Measurements from ENCODE around the gene EIF4B.

EIF4B gene

GRCh38 chr12:53044896-53045695 lies 38.8 kb downstream of the EIF4B start:
- no peak for DNase-seq (ENCODE audit: low read depth, low spot score)

DNA sequence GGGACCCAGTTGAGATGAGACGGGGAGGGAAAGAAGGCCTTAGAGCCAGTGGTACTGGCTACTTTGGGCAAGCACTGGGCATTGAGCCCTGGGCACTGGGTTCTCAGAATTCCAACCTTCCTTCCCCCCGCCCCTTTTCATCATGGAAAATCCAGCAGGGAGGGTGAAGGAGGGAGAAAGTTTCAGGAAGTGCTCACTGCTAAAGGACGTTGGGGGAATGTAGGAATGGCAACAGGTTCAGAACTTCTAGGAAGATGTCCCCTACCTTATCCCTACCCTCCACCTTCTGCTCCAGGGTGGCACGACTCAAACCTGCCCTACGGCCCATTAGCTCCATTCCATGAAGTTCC lies 39.4 kb downstream of the EIF4B start:
- DNase-seq (ENCODE audit: low read depth, low spot score), result no peak

DNA sequence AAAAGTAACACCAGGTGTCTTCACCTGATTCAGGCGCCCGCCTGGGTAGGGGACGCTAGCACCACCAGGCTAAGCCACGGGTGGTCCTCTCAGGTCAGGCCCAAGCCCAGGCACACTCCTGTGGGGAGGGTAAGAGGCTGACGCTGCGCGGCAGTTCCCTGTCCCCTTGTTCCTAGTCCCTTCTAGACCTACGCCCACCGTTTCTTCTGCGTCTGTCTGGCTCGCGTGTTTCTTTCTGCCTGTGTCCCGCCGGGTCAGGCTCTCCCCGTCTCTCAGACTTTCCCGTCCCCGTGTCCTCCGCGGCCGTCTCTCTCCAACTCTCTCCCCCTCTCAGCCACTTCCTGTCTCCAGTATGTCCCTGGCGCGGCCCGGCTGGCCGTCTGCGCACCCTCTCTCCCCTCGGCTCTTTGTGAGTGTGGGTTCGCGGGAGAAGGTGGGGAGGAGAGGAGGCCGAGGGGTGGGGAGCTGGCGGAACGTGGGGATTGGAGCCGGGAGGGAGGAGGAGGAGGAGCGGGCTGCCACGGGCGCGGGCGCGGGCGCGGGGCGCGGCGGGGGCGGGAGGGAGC lies 40.5 kb downstream of the EIF4B start:
- DNase-seq (ENCODE audit: low read depth, low spot score), result no peak

- no peak for DNase-seq (ENCODE audit: low read depth, low spot score)
Measured at GRCh38 chr12:53047221-53048032, 41.2 kb downstream of the EIF4B start.

DNA sequence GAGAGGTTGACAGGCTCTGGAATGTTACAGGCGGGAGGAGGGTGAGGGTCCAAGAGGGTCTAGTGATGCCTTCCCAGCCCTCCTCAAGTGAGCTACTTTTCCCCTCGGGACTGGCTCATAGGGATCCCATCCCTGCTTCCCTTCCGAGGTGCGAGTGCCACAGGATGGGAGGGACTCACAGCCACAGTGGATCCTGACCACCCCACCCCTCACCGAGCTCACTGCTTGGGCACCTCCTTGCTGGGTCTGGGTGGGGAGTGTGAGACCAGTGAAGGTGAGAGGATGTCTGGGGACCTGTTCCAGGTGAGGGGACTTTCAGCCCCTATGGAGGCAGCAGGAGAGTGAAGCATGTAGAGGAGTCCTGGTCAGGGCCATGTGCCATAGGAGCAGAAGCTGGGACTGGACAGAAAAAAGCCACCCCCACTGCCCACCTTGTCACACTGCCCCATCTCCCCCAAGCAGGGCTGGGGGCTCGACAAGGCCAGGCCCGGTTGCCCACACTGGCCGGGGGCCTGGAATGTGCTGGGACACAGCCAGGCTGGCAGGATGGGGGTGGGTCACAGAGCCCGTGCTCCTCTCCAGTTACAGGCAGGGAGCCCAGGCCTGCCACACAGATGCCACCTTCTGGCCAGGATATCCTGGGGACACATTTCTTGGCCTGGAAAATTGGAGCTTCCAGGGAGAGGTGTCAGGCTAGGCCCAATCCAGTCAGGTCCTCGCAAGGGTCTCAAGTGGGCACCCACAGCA lies 42.0 kb downstream of the EIF4B start:
- no peak for DNase-seq (ENCODE audit: low read depth, low spot score)

- no peak for DNase-seq (ENCODE audit: low read depth, low spot score)
Measured at GRCh38 chr12:53048780-53049401, 42.6 kb downstream of the EIF4B start.

DNA sequence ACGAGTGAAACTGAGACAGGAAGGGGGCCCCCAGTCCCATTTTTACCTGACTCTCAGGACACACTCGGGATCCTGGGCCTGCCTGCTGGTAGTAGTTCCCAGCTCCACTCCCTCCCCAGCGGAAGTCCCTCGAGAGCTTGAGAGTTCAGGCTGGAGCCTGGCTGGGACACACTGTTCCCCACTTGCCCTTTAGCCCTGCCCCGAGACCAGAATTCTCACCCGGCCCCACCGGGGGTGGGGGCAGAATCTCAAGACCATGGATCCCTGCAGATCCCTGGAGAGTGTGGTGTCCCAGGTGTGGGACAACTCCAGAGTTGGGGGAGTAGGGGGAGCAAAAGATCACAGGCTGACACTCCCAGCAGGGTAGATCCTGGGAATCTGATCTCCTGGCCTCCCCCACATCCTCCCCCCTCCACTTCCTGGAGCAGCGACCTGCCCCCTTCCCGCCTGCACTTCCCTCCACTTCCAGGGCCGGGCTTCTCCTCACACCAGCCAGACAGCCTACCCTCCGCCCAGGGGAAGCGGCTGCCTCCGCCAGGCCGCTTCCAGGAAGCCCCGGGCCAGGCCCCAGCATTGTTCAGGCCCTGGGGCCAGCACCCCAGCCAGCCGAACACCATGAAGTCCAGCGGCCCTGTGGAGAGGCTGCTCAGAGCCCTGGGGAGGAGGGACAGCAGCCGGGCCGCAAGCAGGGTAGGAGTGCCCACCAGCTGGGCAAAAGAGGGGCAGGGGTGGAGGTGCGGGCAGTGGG lies 43.5 kb downstream of the EIF4B start, which contains the start of gene TNS2:
TSS of gene TNS2 (plus strand) at position 495 of the 748 bp plus-strand sequence. CDS start at position 616, 121 bp downstream.
- DNase-seq (ENCODE audit: low read depth, low spot score), result no peak

DNA sequence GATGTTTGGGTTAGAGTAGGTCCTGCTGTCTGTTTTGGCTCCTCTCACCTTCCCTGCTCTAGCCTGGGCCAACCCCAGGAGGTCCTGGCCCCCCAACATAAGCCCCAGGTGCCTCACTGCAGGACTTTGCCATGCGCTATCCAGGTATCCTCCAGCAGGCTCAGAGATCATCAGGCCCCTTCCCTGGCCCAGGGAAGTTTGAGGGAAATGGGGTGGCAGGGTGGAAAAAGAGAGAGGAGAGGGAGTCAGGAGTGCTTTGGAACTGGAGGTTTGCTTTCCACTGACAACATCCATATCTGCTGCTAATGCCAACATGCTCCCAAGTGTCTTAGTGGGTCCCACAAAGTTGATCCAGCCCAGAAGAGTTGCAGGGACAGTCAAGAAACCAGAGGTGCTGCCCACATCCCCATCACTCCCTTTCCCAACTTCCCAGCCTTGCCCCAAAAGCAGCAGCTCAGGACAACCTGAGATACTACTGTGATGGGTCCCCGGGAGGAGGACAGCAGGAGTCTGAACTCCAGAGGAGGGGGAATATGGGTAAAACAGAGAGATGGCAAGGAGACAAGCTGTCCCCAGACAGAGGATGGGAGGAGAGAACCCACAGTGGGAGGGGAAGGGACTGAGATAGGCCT lies 44.3 kb downstream of the EIF4B start:
- DNase-seq (ENCODE audit: low read depth, low spot score), result no peak

- no peak for DNase-seq (ENCODE audit: low read depth, low spot score)
Measured at GRCh38 chr12:53051058-53051880, 45.0 kb downstream of the EIF4B start.

GRCh38 chr12:53051881-53052412 lies 45.7 kb downstream of the EIF4B start:
- DNase-seq (ENCODE audit: low read depth, low spot score), result no peak

DNA sequence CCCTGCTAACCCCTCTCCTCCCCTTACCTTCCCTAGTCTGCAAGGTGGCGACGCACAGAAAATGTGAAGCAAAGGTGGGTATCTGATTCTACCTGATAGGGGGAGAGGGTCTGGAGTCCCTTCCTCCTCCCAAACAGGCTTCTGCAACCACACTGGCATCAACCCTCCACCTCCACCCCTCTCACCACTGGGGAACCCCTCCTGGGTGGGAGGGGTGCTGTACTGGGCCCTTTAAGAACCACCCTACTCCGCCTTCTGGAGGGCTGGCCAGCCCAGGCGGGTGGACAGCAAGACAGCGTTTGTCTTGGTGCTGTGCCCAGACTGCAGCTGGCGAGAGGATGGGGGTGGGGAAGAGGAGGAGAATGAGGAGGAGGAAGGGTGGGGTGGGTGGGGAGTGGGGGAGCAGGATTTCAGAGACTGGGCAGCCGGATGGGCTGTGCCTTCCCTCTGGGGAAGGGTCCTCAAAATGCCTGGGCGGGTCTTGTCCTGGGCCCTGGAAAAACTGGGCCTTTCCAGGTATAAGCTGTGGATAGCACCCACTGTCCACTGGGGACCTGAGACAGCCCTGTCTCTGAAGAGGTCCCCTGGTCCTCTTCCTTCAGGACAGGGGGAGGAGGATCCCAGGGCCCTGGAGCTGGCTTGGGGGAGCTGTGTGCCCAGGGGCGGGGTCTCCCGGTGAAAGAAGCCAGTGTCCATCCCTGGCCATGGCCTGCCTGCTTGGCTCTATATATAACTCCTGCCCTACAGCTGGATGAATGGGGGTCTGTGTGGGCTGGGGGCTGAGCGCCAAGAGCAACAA lies 46.4 kb downstream of the EIF4B start:
- peak; percentile 80 for DNase-seq (ENCODE audit: low read depth, low spot score)

GRCh38 chr12:53053218-53054111 lies 47.2 kb downstream of the EIF4B start:
- no peak for DNase-seq (ENCODE audit: low read depth, low spot score)

DNA sequence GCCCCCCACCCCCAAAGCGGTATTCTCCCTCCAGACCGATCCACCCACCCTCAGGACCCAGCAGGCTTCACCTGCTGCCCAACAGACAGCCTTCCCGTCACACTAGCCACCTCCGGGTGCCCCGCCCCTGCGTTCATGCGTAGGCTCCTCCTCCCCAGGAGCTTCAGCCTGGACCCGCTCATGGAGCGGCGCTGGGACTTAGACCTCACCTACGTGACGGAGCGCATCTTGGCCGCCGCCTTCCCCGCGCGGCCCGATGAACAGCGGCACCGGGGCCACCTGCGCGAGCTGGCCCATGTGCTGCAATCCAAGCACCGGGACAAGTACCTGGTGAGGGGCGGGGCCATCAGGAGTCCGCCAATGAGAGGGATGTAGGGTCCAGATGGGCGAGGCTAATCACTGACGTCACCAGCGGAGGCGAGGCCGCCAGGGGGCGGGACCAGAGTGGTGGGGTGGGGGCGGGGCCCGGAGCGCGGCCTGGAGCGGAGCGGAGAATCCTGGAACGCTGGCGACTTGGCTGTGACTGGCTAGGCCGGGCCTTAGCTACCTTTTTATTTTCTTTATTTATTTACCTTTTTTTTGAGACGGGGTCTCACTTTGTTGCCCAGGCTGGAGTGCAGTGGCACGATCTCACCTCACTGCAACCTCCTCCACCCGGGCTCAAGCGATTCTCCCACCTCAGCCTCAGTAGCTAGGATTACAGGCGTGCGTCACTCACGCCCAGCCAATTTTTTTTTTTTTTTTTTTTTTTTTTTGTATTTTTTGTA lies 48.0 kb downstream of the EIF4B start:
- DNase-seq (ENCODE audit: low read depth, low spot score), result no peak

DNA sequence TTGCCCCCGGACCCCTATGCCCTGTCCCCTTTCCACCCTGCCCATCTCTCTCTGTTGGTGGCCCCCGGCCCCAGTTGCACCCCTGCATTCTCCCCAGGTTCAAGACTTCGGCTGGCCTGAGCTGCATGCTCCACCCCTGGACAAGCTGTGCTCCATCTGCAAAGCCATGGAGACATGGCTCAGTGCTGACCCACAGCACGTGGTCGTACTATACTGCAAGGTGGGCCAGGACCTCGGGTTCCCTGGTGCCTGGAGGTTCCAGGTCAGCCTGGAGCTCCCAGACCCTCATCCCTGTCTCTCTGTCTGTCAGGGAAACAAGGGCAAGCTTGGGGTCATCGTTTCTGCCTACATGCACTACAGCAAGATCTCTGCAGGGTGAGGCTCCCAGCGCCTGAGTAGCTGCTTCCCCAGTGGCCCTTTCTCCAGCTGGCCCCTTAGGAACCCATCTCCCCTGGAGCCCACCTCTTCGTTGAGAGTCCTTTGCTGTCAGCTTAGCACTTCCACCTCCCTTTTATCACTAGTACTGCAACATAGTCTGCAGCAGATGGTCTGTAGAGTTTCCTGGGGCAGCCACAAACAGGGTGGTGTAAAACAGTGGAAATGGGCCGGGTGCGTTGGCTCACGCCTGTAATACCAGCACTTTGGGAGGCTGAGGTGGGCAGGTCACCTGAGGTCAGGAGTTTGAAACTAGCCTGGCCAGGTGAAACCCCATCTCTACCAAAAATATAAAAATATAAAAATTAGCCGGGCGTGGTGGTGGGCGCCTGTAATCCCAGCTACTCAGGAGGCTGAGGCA lies 49.4 kb downstream of the EIF4B start:
- no peak for DNase-seq (ENCODE audit: low read depth, low spot score)

DNA sequence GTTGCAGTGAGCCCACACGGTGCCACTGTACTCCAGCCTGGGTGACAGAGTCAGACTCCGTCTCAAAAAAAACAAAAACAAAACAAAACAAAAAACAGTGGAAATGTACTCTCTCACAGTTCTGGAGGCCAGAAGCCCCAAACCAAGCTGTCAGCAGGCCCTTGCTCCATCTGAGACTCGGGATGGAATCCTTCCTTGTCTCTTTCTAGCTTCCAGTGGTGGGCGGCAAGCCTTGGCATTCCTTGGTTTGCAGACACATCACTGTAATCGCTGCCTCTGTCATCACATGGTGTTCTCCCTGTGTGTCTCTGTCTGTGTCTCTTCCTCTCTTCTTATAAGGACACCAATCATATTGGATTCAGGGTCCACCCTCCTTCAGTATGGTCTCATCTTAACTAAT lies 50.0 kb downstream of the EIF4B start:
- DNase-seq (ENCODE audit: low read depth, low spot score), result no peak

- DNase-seq (ENCODE audit: low read depth, low spot score), result no peak
Measured at GRCh38 chr12:53056901-53057300, 50.6 kb downstream of the EIF4B start.
